Breast epithelium (tissue), 4 donors: ENCODE data around the gene KDM7A. TPM values are rescaled to one million over a fixed set of nuclear protein-coding genes. Genes with fewer than 3 reads are reported as not detected.
A peak's percentile ranks its signal among the peaks of the same experiment; 100 is the strongest.

Source experiments
- DNase-seq, 2 donors: peaks; one replicate each; pipeline ENCODE4 v3.0.0-alpha.2; 2019; ENCODE audit warnings: low spot score in 2 of 2
- H3K27ac ChIP-seq, 2 donors: fragments of 200-600 bp; sonication (generic) in 1 of 2; one replicate each; pipeline ENCODE4 v1.5.1; 2016 to 2019; ENCODE audit warnings: mild to moderate bottlenecking in 1 of 2
- H3K27me3 ChIP-seq, 2 donors: fragments of 200-600 bp; sonication (generic) in 1 of 2; one replicate each; pipeline versions ENCODE4 v1.5.1 to v1.6.0; 2017 to 2019; ENCODE audit warnings: control low read depth in 1 of 2, mild to moderate bottlenecking in 1 of 2
- H3K36me3 ChIP-seq: fragments of 200-600 bp; one replicate; pipeline ENCODE4 v1.5.1; 2019
- H3K4me1 ChIP-seq, 2 donors: fragments of 200-600 bp; sonication (generic); one replicate each; pipeline ENCODE4 v1.5.1; 2016 to 2019; ENCODE audit warnings: control low read depth in 1 of 2
- H3K4me3 ChIP-seq, 3 donors: fragments of 200-600 bp; sonication (generic); 1 replicate in 2 of 3; 2 replicates in 1 of 3; pipeline ENCODE4 v1.5.1; 2016 to 2019; ENCODE audit warnings: mild to moderate bottlenecking in 3 of 3, moderate library complexity in 2 of 3
- H3K9me3 ChIP-seq, 2 donors: fragments of 200-600 bp; sonication (generic) in 1 of 2; one replicate each; pipeline ENCODE4 v1.5.1; 2016 to 2019; ENCODE audit warnings: control low read depth in 1 of 2
- POLR2A ChIP-seq: fragments of 450-650 bp; IDR thresholded peaks from one replicate; pipeline ENCODE4 v1.6.1; 2016; ENCODE audit warnings: antibody characterized with exemption, mild to moderate bottlenecking, moderate library complexity
- POLR2AphosphoS5 ChIP-seq, 3 donors: sonication (generic); formaldehyde crosslinking; IDR thresholded peaks; one replicate each; pipeline ENCODE4 v1.6.1; 2017; ENCODE audit warnings: antibody characterized with exemption in 3 of 3
- intact Hi-C: fragments of 100-400 bp; cut with DNase I; formaldehyde crosslinking; loops from one replicate; pipeline ENCODE4 v1.15.1; 2023; ENCODE audit warnings: low total_unique reads
- total RNA-seq, 3 donors: library from RNA; depleted of rRNA; stranded (reverse); fragments of >200 nt; gene quantifications; one replicate each; pipeline ENCODE4 v1.1.0, GENCODE V29; 2016
- TF ChIP-seq, protein P1 (sequence below), 3 donors: fragments of 450-650 bp; IDR thresholded peaks; one replicate each; pipeline ENCODE4 v1.5.1; 2016 to 2017; ENCODE audit warnings: antibody characterized with exemption in 3 of 3, mild to moderate bottlenecking in 3 of 3, moderate library complexity in 3 of 3

Gene KDM7A
- total RNA-seq, 3 donors from 2014 or later, result 33.1 to 37.1 (median 34.7) TPM

DNA sequence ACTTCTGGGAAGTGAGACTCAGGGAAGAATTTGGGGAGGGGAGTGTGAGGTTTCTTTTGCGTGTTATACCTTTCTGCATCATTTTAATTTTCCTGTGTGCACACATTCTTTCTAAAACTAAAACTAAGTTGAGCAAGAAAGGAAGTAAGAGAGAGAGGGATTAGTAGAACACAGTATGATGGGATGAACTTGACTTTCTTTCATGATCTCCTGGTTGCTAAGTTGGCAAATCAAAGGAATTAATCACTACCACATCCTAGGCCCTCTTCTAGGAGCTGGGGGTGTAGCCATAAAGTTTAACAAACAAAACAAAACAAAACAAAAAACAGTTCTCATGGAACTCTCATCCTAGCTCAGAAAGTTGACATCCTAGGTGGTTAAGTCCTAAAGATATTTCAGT is 19.1 kb upstream of the KDM7A start:
- intact Hi-C loops, result no loop called here
- no peak for TF ChIP-seq POLR2A
- TF ChIP-seq, protein P1, sequence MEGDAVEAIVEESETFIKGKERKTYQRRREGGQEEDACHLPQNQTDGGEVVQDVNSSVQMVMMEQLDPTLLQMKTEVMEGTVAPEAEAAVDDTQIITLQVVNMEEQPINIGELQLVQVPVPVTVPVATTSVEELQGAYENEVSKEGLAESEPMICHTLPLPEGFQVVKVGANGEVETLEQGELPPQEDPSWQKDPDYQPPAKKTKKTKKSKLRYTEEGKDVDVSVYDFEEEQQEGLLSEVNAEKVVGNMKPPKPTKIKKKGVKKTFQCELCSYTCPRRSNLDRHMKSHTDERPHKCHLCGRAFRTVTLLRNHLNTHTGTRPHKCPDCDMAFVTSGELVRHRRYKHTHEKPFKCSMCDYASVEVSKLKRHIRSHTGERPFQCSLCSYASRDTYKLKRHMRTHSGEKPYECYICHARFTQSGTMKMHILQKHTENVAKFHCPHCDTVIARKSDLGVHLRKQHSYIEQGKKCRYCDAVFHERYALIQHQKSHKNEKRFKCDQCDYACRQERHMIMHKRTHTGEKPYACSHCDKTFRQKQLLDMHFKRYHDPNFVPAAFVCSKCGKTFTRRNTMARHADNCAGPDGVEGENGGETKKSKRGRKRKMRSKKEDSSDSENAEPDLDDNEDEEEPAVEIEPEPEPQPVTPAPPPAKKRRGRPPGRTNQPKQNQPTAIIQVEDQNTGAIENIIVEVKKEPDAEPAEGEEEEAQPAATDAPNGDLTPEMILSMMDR (IDR thresholded peaks at IDR 0.05), result no peak
- TF ChIP-seq POLR2AphosphoS5 (IDR thresholded peaks at IDR 0.05), result no peak

DNA sequence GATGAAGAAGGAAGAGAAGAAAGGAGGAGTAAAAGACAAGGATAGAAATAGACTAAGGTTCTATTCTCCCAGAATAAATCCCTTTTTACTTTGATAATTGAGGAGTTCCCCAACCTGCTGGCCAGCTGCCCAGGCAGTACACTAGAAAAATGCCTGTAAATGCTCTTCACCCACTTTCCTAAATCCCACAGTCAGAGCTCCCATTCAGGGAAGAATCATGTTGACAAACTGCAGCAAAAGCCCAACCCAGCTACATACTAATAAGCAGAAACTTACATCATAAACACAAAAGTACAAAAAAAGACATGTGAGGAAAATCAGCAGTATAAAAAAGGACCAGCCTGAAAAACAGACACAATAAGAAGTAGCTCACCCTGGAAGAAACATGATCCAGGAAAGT is 15.8 kb upstream of the KDM7A start:
- H3K27ac ChIP-seq, result no peak overlapping the region
- no peaks in the 10 kb centered on the region for H3K36me3 ChIP-seq
- no peaks in the 10 kb centered on the region for H3K9me3 ChIP-seq
- intact Hi-C loops, result no loop called here
- DNase-seq, result no peak
- TF ChIP-seq POLR2AphosphoS5 (IDR thresholded peaks at IDR 0.05), result no peak
- TF ChIP-seq, protein P1 (IDR thresholded peaks at IDR 0.05), result no peak
- no peak for TF ChIP-seq POLR2A
- H3K27me3 ChIP-seq, result no peaks in the 10 kb centered on the region
- no peaks in the 10 kb centered on the region for H3K4me1 ChIP-seq
- no peak overlapping the region for H3K4me3 ChIP-seq

More for the DNA sequence above, 19.1 kb upstream of the KDM7A start:
- H3K27me3 ChIP-seq, result no peaks in the 10 kb centered on the region
- H3K4me1 ChIP-seq, result no peaks in the 10 kb centered on the region
- H3K27ac ChIP-seq, result peak overlapping the region in 1 of 2 donors; percentile 76
- no peaks in the 10 kb centered on the region for H3K9me3 ChIP-seq
- H3K36me3 ChIP-seq, result no peaks in the 10 kb centered on the region
- H3K4me3 ChIP-seq, result no peak overlapping the region
- no peak for DNase-seq

DNA sequence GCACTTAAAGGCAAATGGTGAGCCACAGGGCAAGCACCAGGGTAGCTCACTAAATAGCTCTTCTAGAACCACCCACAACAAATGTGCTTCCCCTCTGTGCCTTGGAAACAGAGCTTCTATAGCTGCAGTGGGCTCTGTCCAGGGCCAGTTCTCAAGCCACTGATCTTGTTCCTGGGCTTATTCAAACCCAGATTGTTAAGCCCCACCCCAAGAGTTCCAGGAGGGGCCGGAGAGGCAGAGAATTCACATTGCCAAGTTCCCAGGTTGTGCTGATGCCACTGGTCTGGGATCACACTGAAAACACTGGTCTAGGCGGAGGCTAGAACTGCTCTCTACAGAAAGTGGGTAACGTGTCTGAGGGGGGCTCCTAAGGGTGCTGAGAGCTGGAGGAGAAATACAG is 15.4 kb upstream of the KDM7A start:
- Histone ChIP-seq H3K36me3 (no peaks in the 10 kb centered on the region), H3K4me1 (no peaks in the 10 kb centered on the region), H3K27me3 (no peaks in the 10 kb centered on the region), H3K27ac (no peak overlapping the region), H3K9me3 (no peaks in the 10 kb centered on the region), H3K4me3 (no peak overlapping the region)
- no peak for DNase-seq
- intact Hi-C loops, result no loop called here
- no peak for TF ChIP-seq POLR2A
- no peak for TF ChIP-seq POLR2AphosphoS5 (IDR thresholded peaks at IDR 0.05)
- TF ChIP-seq, protein P1 (IDR thresholded peaks at IDR 0.05), result no peak

DNA sequence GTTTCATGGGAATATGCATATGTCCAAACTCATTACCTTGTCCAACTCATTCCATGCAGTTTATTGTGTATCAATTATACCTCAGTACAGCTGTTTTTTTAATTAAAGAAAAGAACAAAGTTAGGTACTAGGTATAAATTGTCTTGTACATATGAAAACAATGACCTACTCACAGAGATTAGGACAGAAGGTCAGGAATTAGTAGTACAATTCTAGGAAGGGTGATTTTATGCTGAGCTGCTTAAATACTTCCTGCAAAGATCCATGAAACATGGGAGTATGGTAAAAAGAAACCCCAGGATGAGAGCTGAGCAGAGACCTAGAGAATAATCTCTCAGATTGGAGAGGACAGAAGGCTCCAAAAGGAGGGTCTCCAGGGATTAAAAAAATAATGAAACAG is 13.8 kb upstream of the KDM7A start:
- intact Hi-C loops, result no loop called here

DNA sequence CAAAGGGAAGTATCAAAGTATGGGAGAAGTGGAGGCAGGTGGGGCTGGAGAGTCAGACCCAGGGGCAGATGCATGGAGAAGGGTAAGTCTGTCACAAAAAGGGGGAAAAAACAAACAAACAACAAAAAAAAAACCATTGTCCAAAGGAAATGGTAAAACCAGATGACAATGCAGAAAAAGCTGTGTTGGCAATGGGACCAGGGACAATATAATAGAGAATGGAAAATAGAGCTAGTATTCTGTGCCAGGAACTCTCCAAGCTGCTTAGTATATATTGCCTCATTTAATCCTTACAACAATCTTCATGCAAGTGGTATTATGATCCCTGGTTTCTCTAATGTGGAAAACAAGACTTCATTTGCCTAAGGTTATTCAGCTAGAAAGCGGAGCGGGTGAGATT is 13.1 kb upstream of the KDM7A start:
- no peak overlapping the region for H3K27ac ChIP-seq
- H3K4me1 ChIP-seq, result no peaks in the 10 kb centered on the region
- DNase-seq, result no peak
- H3K27me3 ChIP-seq, result no peaks in the 10 kb centered on the region
- intact Hi-C loops, result no loop called here
- H3K36me3 ChIP-seq, result no peaks in the 10 kb centered on the region
- H3K4me3 ChIP-seq, result no peak overlapping the region
- TF ChIP-seq, protein P1 (IDR thresholded peaks at IDR 0.05), result no peak
- TF ChIP-seq POLR2A (no peak), POLR2AphosphoS5 (IDR thresholded peaks at IDR 0.05) (no peak)
- H3K9me3 ChIP-seq, result no peaks in the 10 kb centered on the region

More for the DNA sequence above, 13.8 kb upstream of the KDM7A start:
- no peak overlapping the region for H3K4me3 ChIP-seq
- no peaks in the 10 kb centered on the region for H3K27me3 ChIP-seq
- no peak overlapping the region for H3K27ac ChIP-seq
- DNase-seq, result no peak
- H3K4me1 ChIP-seq, result no peaks in the 10 kb centered on the region
- H3K36me3 ChIP-seq, result no peaks in the 10 kb centered on the region
- TF ChIP-seq POLR2AphosphoS5 (IDR thresholded peaks at IDR 0.05) (no peak), POLR2A (no peak)
- TF ChIP-seq, protein P1 (IDR thresholded peaks at IDR 0.05), result no peak
- H3K9me3 ChIP-seq, result no peaks in the 10 kb centered on the region
